Measurements from ENCODE around the gene TPST1.
A peak's percentile ranks its signal among the peaks of the same experiment; 100 is the strongest.

TPST1 gene

DNA sequence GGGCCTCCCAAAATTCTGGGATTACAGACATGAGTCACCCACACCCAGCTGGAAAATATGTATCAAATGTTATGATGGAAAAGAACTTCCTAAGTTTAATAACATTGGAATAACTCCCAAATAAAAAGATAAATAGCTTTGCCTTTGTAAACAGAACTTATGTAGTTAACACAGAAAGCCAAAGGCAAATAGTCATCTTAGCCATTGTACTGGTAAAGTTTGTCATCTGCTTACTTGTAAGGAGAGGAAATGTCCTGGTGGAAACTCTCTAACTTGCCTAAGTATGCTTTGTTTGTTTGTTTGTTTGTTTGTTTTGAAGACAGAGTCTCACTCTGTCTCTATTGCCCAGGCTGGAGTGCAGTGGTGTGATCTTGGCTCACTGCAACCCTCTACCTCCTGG, 23.8 kb upstream of the TPST1 start:
- DNase-seq (ENCODE audit: low read depth): no peak
- H3K4me3 ChIP-seq (ENCODE audit: low read depth, low read length): no peak overlapping the region
- TF ChIP-seq, protein P1, sequence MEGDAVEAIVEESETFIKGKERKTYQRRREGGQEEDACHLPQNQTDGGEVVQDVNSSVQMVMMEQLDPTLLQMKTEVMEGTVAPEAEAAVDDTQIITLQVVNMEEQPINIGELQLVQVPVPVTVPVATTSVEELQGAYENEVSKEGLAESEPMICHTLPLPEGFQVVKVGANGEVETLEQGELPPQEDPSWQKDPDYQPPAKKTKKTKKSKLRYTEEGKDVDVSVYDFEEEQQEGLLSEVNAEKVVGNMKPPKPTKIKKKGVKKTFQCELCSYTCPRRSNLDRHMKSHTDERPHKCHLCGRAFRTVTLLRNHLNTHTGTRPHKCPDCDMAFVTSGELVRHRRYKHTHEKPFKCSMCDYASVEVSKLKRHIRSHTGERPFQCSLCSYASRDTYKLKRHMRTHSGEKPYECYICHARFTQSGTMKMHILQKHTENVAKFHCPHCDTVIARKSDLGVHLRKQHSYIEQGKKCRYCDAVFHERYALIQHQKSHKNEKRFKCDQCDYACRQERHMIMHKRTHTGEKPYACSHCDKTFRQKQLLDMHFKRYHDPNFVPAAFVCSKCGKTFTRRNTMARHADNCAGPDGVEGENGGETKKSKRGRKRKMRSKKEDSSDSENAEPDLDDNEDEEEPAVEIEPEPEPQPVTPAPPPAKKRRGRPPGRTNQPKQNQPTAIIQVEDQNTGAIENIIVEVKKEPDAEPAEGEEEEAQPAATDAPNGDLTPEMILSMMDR (conservative IDR thresholded peaks at IDR 0.05; ENCODE audit: low read depth, low read length): no peak

DNA sequence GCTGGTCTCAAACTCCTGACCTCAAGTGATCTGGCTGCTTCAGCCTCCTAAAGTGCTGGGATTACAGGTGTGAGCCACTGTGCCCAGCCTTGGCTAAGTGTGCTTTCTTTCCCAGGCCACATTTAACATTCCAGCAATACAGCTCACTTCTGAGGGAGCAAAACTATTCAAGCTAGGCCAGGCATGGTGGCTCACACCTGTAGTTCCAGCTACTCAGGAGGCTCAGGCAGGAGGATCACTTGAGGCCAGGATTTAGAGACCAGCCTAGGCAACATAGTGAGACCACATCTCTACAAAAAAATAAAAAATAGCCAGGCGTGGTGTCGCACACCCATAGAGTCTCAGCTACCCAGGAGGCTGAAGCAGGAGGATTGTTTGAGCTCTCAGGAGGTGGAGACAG, 23.3 kb upstream of the TPST1 start:
- TF ChIP-seq, protein P1 (conservative IDR thresholded peaks at IDR 0.05; ENCODE audit: low read depth, low read length): no peak
- DNase-seq (ENCODE audit: low read depth): no peak
- no peak overlapping the region for H3K4me3 ChIP-seq (ENCODE audit: low read depth, low read length)

DNA sequence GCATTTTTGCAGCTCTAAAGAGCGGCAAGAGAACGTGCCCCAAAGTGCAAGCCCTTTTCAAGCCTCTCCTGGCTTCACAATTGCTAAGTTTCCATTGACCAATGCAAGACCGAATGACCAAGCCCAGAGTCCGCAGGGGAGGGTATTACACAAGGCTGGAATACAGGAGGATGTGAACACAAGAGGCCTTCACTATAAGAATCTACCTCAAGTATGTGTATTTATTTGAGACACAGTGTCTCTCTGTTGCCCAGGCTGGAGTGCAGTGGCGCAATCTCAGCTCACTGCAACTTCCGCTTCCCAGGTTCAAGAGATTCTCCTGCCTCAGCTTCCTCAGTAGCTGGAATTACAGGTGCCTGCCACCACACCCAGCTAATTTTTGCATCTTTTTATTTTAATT, 22.2 kb upstream of the TPST1 start:
- no peak overlapping the region for H3K4me3 ChIP-seq (ENCODE audit: low read depth, low read length)
- no peak for DNase-seq (ENCODE audit: low read depth)
- TF ChIP-seq, protein P1 (conservative IDR thresholded peaks at IDR 0.05; ENCODE audit: low read depth, low read length): no peak

DNA sequence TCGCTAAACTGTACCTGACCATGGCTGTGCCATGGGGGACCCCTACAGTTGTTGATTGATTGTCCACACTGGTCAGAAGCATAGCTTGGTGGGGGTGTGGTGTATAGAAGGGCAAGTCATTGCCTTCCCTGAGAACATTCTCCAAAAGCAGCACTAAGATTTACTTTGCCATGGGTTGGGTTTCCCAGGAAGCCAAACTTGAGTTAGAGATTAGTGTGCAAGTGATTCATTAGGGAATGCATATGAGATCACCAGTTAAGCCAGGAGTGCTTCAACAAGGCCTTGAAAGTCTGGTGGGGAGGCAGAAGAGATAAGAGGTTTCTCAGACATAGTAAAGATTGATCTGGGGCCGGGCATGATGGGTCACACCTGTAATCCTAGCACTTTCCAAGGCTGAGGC, 21.4 kb upstream of the TPST1 start:
- peak; percentile 72 for DNase-seq (ENCODE audit: low read depth)
- H3K4me3 ChIP-seq (ENCODE audit: low read depth, low read length): no peak overlapping the region
- TF ChIP-seq, protein P1 (conservative IDR thresholded peaks at IDR 0.05; ENCODE audit: low read depth, low read length): no peak

DNA sequence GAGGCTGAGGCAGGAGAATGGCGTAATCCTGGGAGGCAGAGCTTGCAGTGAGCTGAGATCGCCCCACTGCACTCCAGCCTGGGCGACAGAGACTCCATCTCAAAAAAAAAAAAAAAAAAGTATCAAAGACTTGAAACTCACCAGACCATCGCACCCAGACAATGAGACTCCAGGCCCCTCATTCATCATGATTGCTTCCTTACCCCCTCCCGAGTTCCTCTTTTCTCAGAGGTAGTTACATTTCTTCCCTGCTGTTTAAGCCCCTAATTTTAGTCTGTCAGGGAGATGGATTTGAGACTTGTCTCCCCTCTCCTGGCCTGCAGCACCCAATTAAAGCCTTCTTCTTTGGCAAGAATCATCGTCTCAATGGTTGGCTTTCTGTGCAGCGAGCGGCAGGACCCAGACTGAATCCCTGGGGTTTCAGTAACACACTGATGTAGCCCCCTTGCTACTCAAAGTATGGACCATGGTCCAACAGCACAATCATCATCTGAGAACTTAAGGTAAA, 19.4 kb upstream of the TPST1 start:
- DNase-seq (ENCODE audit: low read depth): no peak
- TF ChIP-seq, protein P1 (conservative IDR thresholded peaks at IDR 0.05; ENCODE audit: low read depth, low read length): no peak

DNA sequence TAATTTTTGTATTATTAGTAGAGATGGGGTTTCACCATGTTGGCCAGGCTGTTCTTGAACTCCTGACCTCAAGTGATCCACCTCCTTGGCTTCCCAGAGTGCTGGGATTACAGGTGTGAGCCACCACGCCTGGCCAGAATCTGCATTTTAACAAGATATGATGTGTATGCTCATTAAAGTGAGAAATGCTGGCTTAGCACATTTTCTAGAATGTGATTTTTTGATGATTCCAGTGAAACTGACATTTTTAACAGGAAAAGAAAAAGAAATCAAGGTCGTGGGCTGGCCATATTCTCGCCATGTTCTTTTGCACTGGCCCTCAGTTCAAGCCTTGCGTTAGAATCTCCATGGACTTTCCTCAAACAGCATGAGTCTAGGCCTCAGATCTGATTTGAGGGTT, 18.1 kb upstream of the TPST1 start:
- no peak overlapping the region for H3K4me3 ChIP-seq (ENCODE audit: low read depth, low read length)
- DNase-seq (ENCODE audit: low read depth): no peak
- TF ChIP-seq, protein P1 (conservative IDR thresholded peaks at IDR 0.05; ENCODE audit: low read depth, low read length): no peak

More for the DNA sequence above, 19.4 kb upstream of the TPST1 start:
- no peak overlapping the region for H3K4me3 ChIP-seq (ENCODE audit: low read depth, low read length)

DNA sequence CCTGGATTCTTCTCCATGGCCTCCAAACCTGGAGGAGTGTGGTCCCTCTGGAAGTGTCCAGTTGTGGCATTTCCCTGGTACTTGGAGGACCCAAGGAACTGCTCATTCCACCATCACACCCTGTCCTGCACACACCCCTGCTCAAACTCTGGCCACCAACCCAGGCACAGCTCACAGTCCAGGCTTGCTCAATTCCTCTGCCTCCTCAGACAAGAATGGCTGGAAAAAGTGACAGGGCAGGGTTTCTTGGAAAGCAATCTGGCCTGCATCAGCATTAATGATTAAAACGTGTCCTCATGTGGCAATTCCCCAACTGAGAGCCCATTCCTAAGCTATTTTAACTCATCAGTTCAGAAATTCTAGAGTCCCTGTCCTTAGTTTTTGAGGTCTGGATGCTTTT, 17.2 kb upstream of the TPST1 start:
- TF ChIP-seq, protein P1 (conservative IDR thresholded peaks at IDR 0.05; ENCODE audit: low read depth, low read length): no peak
- no peak for DNase-seq (ENCODE audit: low read depth)

More for the DNA sequence above, 17.2 kb upstream of the TPST1 start:
- no peak overlapping the region for H3K4me3 ChIP-seq (ENCODE audit: low read depth, low read length)

All from choroid plexus epithelial cell (primary cell).